SIG-M5 treated with dmso at 0.1 percent for 504 hours (cell line): Measurements from ENCODE around the gene ABHD13.
"Not testable (repeated sequence)": the region's sequence is repeated elsewhere in the genome, so short reads cannot be mapped to it uniquely, and the experiment has no call there.

Experiments used
- DNase-seq: peaks from one replicate; lab custom pipeline; 2025; ENCODE audit not compliant: unreplicated experiment; lab: John Stamatoyannopoulos, UW

The ABHD13 gene

GRCh38 chr13:108218044-108218974, at the start of gene ABHD13:
Gene ABHD13 (plus strand): TSS chr13:108218392. CDS start chr13:108229219, 10,827 bp downstream.
- peak; percentile 90 for DNase-seq

GRCh38 chr13:108168929-108169328, 49.3 kb upstream of the ABHD13 start:
- DNase-seq = no peak

- no peak for DNase-seq
These were observed 41.4 kb upstream of the ABHD13 start for GRCh38 chr13:108176685-108177274.

DNA sequence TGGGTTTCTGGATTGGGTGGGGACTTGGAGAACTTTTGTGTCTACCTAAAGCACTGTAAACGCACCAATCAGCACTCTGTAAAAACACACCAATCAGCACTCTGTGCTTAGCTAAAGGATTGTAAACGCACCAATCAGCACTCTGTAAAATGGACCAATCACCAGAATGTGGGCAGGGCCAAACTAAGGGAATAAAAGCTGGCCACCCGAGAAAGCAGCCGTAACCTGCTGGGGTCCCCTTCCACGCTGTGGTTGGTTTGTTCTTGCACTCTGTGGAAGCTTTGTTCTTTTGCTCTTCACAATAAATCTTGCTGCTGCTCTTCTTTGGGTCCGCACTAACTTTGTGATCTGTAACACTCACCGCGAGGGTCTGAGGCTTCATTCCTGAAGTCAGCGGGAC, 40.1 kb upstream of the ABHD13 start:
- DNase-seq = no peak

- no peak for DNase-seq
These were observed 35.5 kb upstream of the ABHD13 start for GRCh38 chr13:108182652-108183051.

- no peak for DNase-seq
These were observed 33.0 kb upstream of the ABHD13 start for GRCh38 chr13:108185223-108185622.

GRCh38 chr13:108188260-108188659, 29.9 kb upstream of the ABHD13 start:
- no peak for DNase-seq

GRCh38 chr13:108190897-108191296, 27.3 kb upstream of the ABHD13 start:
- no peak for DNase-seq

DNA sequence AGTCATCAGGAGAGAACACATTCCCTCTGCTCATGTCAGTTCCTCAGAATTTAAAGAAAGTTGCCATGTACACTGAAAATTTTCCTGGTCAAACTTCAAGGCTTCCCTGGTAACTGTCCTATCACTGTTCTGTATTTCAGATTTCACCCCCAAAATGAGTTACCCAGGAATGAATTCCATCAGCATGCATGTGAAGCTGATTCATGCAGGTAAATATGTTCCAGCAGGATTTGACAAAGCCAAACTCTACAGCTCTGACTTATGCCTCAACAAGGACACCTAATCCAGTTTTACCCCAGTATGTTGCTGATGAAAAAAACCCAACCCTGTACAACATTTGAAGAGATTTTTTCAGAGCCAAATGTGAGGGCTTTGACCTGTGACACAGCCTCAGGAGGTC, 24.4 kb upstream of the ABHD13 start:
- DNase-seq = no peak

DNA sequence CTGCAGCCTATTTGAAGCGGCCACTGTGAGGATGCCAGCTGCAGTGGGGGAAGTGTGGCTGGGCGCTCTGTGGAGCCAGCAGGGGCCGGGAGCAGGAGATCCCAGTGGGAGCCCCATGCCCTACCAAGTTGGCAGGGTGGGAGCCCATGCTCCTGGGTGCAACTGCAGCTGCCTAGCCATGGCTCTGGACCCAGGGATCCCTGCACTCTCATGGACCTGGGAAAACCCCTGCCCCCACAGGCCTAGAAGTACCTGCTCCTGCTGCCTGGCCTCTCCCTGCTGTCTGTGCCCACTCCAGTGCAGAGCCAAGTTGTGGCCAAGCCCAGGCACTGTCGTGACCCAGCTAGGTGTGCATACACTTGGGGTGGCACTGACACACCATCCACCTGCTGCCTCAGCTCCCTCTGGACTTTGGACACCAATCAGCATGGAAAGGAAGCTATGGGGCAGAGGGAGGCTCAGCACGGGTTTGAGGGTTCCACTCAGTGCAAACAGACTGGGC, 23.7 kb upstream of the ABHD13 start:
- DNase-seq = no peak

- no peak for DNase-seq
These were observed 23.0 kb upstream of the ABHD13 start for GRCh38 chr13:108195146-108195545.

DNA sequence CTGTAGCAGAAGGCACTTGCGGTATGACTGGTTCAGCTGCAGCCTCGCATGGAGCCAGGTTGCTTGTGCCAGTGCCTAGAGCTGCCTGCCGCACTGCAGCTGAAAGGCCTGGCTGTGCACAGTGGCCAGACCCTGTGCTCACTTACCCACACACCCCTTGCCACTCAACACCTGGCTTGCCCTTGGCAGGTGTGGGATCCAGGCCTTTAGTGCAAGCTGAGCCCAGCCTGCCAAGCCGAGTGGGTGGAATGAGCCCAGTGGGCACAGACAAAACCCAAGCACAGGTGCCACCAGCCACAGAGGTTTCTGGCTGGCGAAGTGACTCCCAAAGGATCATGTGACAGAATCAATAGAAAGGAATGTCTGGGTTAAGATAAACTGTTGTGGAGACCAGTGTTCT, 22.3 kb upstream of the ABHD13 start:
- no peak for DNase-seq

DNA sequence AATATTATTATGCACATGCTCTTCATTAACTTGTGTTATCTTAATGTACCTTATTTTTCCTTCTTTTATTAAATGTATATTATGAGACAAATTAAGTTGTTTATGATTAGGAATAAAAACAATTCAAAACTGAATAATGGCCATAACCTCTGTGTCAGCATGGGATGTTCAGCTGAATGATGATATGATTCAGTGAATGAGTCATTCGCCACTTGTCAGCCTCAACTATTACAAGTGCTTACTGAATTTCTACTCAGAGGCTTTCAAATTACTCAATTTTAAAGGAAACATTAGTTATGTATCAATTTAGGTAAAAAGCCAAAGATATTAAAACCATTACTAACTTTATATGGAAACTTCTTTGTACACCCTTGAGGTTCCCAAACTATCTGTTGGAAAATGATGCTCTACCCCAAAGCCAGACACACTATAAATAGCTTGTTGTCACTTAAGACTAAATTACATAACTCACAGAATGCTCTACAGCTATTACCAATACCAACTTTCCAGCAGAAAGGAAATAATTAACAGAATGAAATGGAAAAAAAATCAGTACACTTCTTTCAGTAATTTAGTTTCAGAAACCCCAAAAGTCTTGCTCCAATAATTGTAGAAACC, 17.3 kb upstream of the ABHD13 start:
- no peak for DNase-seq

DNA sequence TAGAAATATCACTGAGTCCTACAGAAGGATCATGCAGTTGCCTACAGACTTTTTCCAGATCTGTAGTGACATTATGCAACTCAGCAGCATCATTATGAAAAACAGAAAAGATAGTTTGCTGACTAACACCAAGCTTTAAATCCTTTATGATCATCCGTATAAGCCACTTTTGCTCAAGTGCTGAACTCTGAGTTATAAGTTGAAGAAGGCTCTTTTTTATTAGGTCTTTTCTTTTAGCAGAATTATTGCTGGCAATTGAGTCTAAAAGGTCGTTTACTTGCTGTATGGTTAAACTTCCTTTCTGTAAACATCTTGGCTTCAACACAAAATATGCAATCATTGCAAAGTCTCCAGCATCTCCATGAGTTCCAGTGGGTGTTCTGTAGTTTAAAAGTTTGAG, 7.6 kb upstream of the ABHD13 start:
- DNase-seq = no peak

- no peak for DNase-seq
These were observed 5.3 kb upstream of the ABHD13 start for GRCh38 chr13:108212886-108213285.

DNA sequence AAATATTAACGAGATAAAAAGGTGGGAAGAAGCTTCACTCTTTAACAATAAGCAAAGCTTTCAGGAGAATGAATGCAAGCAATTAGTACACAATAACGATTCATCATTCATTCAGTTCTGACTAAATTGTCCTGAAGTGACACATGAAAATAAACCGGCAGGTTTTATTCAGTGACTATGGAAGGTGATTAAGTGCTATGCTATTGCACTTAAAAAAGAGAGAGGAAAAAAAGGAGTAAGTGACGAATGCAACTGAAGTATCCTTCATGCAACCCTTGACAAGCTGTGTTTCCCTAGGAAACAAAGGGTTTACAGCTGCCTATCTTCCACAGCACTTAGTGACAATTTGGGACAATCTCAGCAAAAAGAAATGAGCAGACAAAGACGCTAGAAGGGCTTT, 4.2 kb upstream of the ABHD13 start:
- no peak for DNase-seq

DNA sequence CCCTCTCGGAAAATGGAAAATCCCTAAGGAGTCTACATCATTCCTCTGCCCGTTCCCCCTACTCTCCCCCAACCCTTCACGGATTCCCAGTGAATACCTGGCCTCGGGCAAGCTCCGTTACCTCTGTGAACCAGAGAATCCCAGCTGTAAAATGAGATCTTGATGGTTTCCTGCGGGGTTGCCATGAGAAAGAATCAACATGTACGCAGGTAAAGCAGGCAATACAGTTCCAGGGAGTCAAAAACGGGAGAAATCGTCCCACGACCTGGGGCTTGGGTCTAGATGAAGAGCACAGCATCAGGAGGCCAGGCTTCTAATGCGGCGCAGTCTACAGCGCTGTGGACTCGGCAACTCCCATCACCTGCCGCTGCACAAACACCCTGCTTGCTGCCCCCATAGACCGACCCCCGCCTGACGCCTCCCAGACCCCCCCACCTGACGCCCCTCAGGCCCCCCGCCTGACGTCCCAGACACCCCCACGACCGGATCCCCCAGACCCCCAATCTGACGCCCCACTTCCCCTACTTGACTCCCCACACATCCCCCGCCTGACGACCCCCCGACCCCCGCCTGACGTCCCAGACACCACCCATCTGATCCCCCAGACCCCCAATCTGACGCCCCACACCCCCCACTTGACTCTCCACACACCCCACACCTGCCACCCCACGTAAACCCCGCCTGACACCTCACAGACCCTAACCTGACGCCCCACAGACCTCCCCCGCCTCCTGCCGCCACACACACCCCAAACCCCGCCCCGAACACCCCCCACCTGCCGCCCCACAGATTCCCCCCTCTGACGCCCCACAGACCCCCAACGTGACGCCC, 3.5 kb upstream of the ABHD13 start:
- DNase-seq = no peak

GRCh38 chr13:108215436-108215835, 2.8 kb upstream of the ABHD13 start, which contains the start of gene LIG4:
Gene LIG4 (minus strand): TSS chr13:108215536. CDS start chr13:108211268, 4,268 bp downstream.
- DNase-seq = peak; percentile 82

DNA sequence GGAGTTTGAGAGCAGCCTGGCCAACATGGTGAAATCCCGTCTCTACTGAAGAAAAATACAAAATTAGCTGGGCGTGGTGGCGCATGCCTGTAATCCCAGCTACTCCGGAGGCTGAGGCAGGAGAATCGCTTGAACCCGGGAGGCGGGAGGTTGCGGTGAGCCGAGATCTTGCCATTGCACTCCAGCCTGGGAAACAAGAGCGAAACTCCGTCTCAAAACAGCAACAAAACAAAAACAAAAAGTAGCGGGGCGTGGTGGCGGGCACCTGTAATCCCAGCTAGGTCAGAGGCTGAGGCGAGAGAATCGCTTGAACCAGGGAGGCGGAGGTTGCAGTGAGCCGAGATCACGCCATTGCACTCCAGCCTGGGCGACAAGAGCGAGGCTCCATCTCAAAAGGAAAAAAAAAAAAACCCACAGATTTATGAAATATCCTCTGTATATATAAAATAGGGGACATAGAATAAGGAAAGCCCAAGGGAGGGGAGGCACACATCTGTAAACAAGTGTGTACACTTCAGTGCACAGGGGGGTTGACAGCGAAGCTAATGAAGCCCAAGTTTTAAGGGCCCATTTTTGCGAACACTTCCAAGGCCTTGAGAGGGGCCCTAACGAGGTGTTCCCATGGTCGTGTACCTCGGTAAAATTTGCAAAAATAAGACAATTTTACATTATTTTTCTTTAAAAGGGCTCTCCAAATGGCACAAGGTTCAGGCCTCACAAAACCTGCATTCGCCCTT, 717 bp upstream of the ABHD13 start:
- DNase-seq = not testable (repeated sequence)

DNA sequence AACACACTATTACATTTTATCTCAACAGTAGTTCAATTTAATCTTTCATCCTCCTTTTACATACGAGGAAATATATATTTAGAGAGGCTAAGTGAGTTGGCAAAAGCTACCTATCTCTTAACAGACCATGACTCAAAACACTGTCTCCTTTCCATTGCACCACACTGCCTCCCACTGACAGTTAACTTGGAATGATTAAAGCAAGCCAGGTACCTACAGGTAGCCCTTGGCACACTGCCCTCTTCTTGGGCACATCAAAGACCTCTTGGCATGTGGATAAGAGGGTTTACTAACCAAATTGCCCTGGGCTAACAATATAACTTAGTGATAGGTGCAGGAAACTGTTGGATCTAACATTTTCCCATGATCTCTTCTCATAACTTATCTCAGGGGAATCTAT, 1.8 kb downstream of the ABHD13 start:
- DNase-seq = no peak
